Activated B cell treated with CpG ODN at 0.5 μM for 24 hours (primary cell): ENCODE data around the gene NUDT5. TPM values are rescaled to one million over a fixed set of nuclear protein-coding genes. Genes with fewer than 3 reads are reported as not detected.
A peak's percentile ranks its signal among the peaks of the same experiment; 100 is the strongest.

Experiments
- ATAC-seq: fragments of 200-7000 bp; cut with Tn5 transposase; one replicate; pipeline ENCODE4 v1.10.0; 2021; ENCODE audit warnings: low read depth, mild to moderate bottlenecking, moderate library complexity
- CTCF ChIA-PET: fragments of 350-600 bp; sonication (Branson Sonifier 250); formaldehyde crosslinking; loops from one replicate; lab custom pipeline; 2021; ENCODE audit warnings: antibody characterized with exemption; lab: Charles Lee
- POLR2A ChIA-PET: fragments of 350-600 bp; sonication (Branson Sonifier 250); formaldehyde crosslinking; loops from one replicate; lab custom pipeline; 2021; ENCODE audit warnings: antibody characterized with exemption; lab: Charles Lee
- DNase-seq: peaks from one replicate; pipeline ENCODE4 v3.0.0; 2022
- H3K27ac Mint-ChIP-seq: one replicate; pipeline ENCODE4 v1.8.0; 2020; ENCODE audit warnings: mixed read lengths
- H3K27me3 Mint-ChIP-seq: one replicate; pipeline ENCODE4 v1.8.0; 2021; ENCODE audit warnings: mixed read lengths
- H3K36me3 Mint-ChIP-seq: one replicate; pipeline ENCODE4 v1.8.0; 2021; ENCODE audit warnings: low read depth, mixed read lengths
- H3K4me1 Mint-ChIP-seq: one replicate; pipeline ENCODE4 v1.8.0; 2021; ENCODE audit warnings: mixed read lengths
- H3K4me3 Mint-ChIP-seq: one replicate; pipeline ENCODE4 v1.8.0; 2020; ENCODE audit warnings: mild to moderate bottlenecking, mixed read lengths
- H3K9me3 Mint-ChIP-seq: one replicate; pipeline ENCODE4 v1.8.0; 2020; ENCODE audit warnings: mixed read lengths
- CTCF ChIP-seq: fragments of 200-600 bp; IDR thresholded peaks from one replicate; pipeline ENCODE4 v1.8.0; 2022; ENCODE audit warnings: antibody characterized with exemption, mild to moderate bottlenecking
- intact Hi-C: fragments of 100-400 bp; cut with micrococcal nuclease; formaldehyde crosslinking; loops from one replicate; pipeline ENCODE4 v1.15.1; 2024
- total RNA-seq: library from RNA; stranded (reverse); gene quantifications from 2 replicates; pipeline ENCODE4 v1.2.3, GENCODE V29; 2022

Gene NUDT5
- total RNA-seq, 1 donor from 2014 or later, result 53.2 TPM

GRCh38 chr10:12150163-12150562 is 45.5 kb downstream of the NUDT5 start:
- no peaks in the 10 kb centered on the region for H3K9me3 Mint-ChIP-seq
- ChIA-PET CTCF (no interaction called here), POLR2A (no interaction called here)
- ATAC-seq, result no peak
- intact Hi-C loops, result no loop called here
- H3K27me3 Mint-ChIP-seq, result no peaks in the 10 kb centered on the region
- no peak overlapping the region for H3K27ac Mint-ChIP-seq
- H3K36me3 Mint-ChIP-seq, result peaks cover 52% of the 10 kb centered on the region
- no peak for TF ChIP-seq CTCF
- no peak for DNase-seq
- no peaks in the 10 kb centered on the region for H3K4me1 Mint-ChIP-seq
- H3K4me3 Mint-ChIP-seq, result no peak overlapping the region

GRCh38 chr10:12144538-12144937 is 51.2 kb downstream of the NUDT5 start:
- Mint-ChIP-seq H3K4me3 (no peak overlapping the region), H3K36me3 (peaks cover 54% of the 10 kb centered on the region), H3K9me3 (no peaks in the 10 kb centered on the region), H3K27ac (no peak overlapping the region), H3K27me3 (no peaks in the 10 kb centered on the region), H3K4me1 (no peaks in the 10 kb centered on the region)
- POLR2A ChIA-PET, result no interaction called here
- no peak for TF ChIP-seq CTCF
- CTCF ChIA-PET, result no interaction called here
- no peak for ATAC-seq
- DNase-seq, result no peak
- intact Hi-C loops, result no loop called here

GRCh38 chr10:12140038-12140437 is 55.7 kb downstream of the NUDT5 start:
- H3K27me3 Mint-ChIP-seq, result no peaks in the 10 kb centered on the region
- H3K36me3 Mint-ChIP-seq, result peaks cover 63% of the 10 kb centered on the region
- intact Hi-C loops, result no loop called here
- ChIA-PET POLR2A (interaction anchor here (0.7 kb wide), 1 partner anchor 121 kb away, joined by 3 read pairs; no protein-coding TSS in a partner anchor), CTCF (no interaction called here)
- no peaks in the 10 kb centered on the region for H3K4me1 Mint-ChIP-seq
- no peak overlapping the region for H3K27ac Mint-ChIP-seq
- no peak for TF ChIP-seq CTCF
- ATAC-seq, result no peak
- H3K4me3 Mint-ChIP-seq, result no peak overlapping the region
- DNase-seq, result no peak
- H3K9me3 Mint-ChIP-seq, result no peaks in the 10 kb centered on the region

GRCh38 chr10:12135631-12136030 is 60.1 kb downstream of the NUDT5 start:
- no peak for TF ChIP-seq CTCF
- ChIA-PET CTCF (no interaction called here), POLR2A (no interaction called here)
- DNase-seq (no peak), ATAC-seq (no peak)
- Mint-ChIP-seq H3K36me3 (peaks cover 38% of the 10 kb centered on the region), H3K27ac (no peak overlapping the region), H3K27me3 (no peaks in the 10 kb centered on the region), H3K4me3 (no peak overlapping the region), H3K4me1 (no peaks in the 10 kb centered on the region), H3K9me3 (no peaks in the 10 kb centered on the region)
- intact Hi-C loops, result no loop called here

- H3K9me3 Mint-ChIP-seq, result no peaks in the 10 kb centered on the region
- DNase-seq (no peak), ATAC-seq (peak; percentile 22)
- POLR2A ChIA-PET, result interaction anchor here (0.6 to 1.9 kb wide), 7 partner anchors 19 to 134 kb away, joined by 3 to 30 read pairs (median 3); partner anchors contain the start of genes CDC123, NUDT5 and UPF2
- no peak for TF ChIP-seq CTCF
- peaks cover 17% of the 10 kb centered on the region for H3K36me3 Mint-ChIP-seq
- H3K4me1 Mint-ChIP-seq, result peaks cover 15% of the 10 kb centered on the region
- peak overlapping the region; percentile 79 for H3K27ac Mint-ChIP-seq
- intact Hi-C loops, result loop anchor here (1.0 to 5.0 kb wide), 5 partner anchors 8 to 772 kb away; no protein-coding TSS in a partner anchor
- H3K4me3 Mint-ChIP-seq, result peak overlapping the region; percentile 90
- CTCF ChIA-PET, result interaction anchor here (1.2 kb wide), 2 partner anchors 9 to 88 kb away, joined by 3 to 6 read pairs; partner anchors contain the start of gene UPF2
- H3K27me3 Mint-ChIP-seq, result no peaks in the 10 kb centered on the region
These were observed 65.3 kb downstream of the NUDT5 start for GRCh38 chr10:12130237-12130872.
